Heart right ventricle (tissue), 16 donors: ENCODE data around the gene PDZD8. TPM values are rescaled to one million over a fixed set of nuclear protein-coding genes. Genes with fewer than 3 reads are reported as not detected.

Experiments used
- ATAC-seq, 8 donors: fragments of 200-7000 bp; cut with Tn5 transposase; one replicate each; pipeline ENCODE4 v1.9.1; 2020; ENCODE audit warnings: mild to moderate bottlenecking in 8 of 8, moderate library complexity in 8 of 8, moderate number of reproducible peaks in 1 of 8
- DNase-seq, 2 donors: peaks; one replicate each; pipeline ENCODE4 v3.0.0-alpha.2; 2020
- H3K27ac ChIP-seq, 10 donors: fragments of 200-600 bp; sonication (generic) in 2 of 10; one replicate each; pipeline versions ENCODE4 v1.5.0 to v1.8.0; 2020 to 2022; ENCODE audit warnings: mild to moderate bottlenecking in 3 of 10
- H3K27me3 ChIP-seq, 7 donors: fragments of 200-600 bp; one replicate each; pipeline ENCODE4 v1.8.0; 2021 to 2022; ENCODE audit warnings: mild to moderate bottlenecking in 2 of 7
- H3K36me3 ChIP-seq, 9 donors: fragments of 200-600 bp; sonication (generic) in 1 of 9; one replicate each; pipeline versions ENCODE4 v1.5.0 to v1.8.0; 2020 to 2022; ENCODE audit warnings: mild to moderate bottlenecking in 2 of 9
- H3K4me1 ChIP-seq, 9 donors: fragments of 200-600 bp; sonication (generic) in 1 of 9; one replicate each; pipeline versions ENCODE4 v1.5.0 to v1.8.0; 2020 to 2022; ENCODE audit warnings: mild to moderate bottlenecking in 4 of 9
- H3K4me3 ChIP-seq, 10 donors: fragments of 200-600 bp; sonication (generic) in 2 of 10; one replicate each; pipeline versions ENCODE4 v1.5.0 to v1.8.0; 2020 to 2022; ENCODE audit warnings: mild to moderate bottlenecking in 7 of 10, moderate library complexity in 2 of 10
- H3K9me3 ChIP-seq, 11 donors: fragments of 200-600 bp in 10 of 11; sonication (generic) in 2 of 11; one replicate each; pipeline versions ENCODE4 v1.5.0 to v1.8.0; 2013 to 2022; ENCODE audit warnings: mild to moderate bottlenecking in 2 of 11, control low read depth in 1 of 11, moderate library complexity in 1 of 11
- WGBS, 2 donors: extraction: QIAGEN DNeasy Blood & Tissue Kit; methylation state at CpG; one replicate each; pipeline ENCODE4 v1.1.7; 2013; ENCODE audit warnings: inconsistent platforms in 1 of 2; 5-methylcytosine and 5-hydroxymethylcytosine counted together
- intact Hi-C, 10 donors: fragments of 100-400 bp; cut with DNase I; formaldehyde crosslinking; loops; one replicate each; pipeline versions ENCODE4 v1.11.1 to v1.14.2; 2022
- polyA plus RNA-seq, 2 donors: library from polyadenylated mRNA; stranded (reverse); fragments of 200-250 nt; gene quantifications; one replicate each; pipeline ENCODE4 v1.2.3, GENCODE V29; 2013
- total RNA-seq, 10 donors: library from RNA; stranded (reverse); fragmentation: NEBNext Ultra II Directional in 3 of 10; extraction: Animal tissue kit (Norgen Biotek cat#: 25700) in 3 of 10; gene quantifications; one replicate each; pipeline versions ENCODE4 v1.2.1 to v1.2.4, GENCODE V29; 2021 to 2023
- TF ChIP-seq, protein P1 (sequence below), 9 donors: fragments of 200-600 bp; sonication (generic) in 2 of 9; IDR thresholded peaks; one replicate each; pipeline versions ENCODE4 v1.5.0 to v1.8.0; 2021 to 2022; ENCODE audit warnings: antibody characterized with exemption in 9 of 9, mild to moderate bottlenecking in 5 of 9, moderate library complexity in 1 of 9
- donor health status: Arrhythmogenic right ventricular cardiomyopathy.
- donor health status: ischemic (EF 13 %, LVEDD 7.1; RV severe dilation, severe dysfunction).
- donor health status: healthy with polysubstance abuse.
- donor health status: DM: no; HTN: yes; CAD: no.
- donor health status: DM: no; HTN: no; CAD: no.
- donor health status: ischemic (EF 25% LVEDD 6.9; RV normal size, moderate dysfunction).
- donor health status: ischemic (EF 25% LVEDD 5.7; RV mildly dilated, moderate dysfunction).
- donor health status: healthy.
- donor health status: DM: yes; HTN: yes; CAD: no.
- donor health status: Ischemic cardiomyopathy.
- donor health status: ischemic (EF 35%, LVEDD 5.7; RV mildly dilated, moderate dysfunction).
- donor health status: nonischemic (EF 11% LVEDD 7.7; RV severe dilation, severe dysfunction).
- donor health status: DM: yes; HTN: yes; CAD: no.
- donor health status: PGD.
- donor health status: ischemic (EF 29% LVEDD 5.4; RV normal size, mild dysfunction).
- donor health status: nonischemic (EF 23%, LVEDD 6.1; RV moderate dilation, normal function).

Gene PDZD8
- total and polyA plus RNA-seq, 12 donors = 2.0 to 31.3 (median 22.7) TPM

DNA sequence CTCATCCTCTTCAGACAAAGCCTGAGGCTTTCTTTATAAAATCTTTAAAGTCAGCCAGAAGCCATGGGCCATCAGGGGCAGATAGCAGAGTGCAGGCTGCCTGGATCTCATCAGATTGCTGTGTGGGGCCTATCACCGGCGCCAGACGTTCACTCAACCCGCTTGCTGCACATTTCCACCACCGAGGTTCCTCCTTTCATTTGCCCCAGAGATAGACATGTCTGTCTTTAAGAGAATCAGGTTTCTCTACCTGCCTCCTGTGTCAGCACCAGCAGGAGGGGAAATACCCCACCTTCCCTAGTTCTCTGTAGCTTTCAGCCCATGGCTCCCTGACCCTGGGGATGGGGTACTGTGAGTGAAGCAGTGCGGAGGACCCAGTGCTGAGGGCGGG lies 112.3 kb downstream of the PDZD8 start:
- intact Hi-C loops = loop anchor here in 1 of 10 donors (5.0 kb wide), 1 partner anchor 1521 kb away; no protein-coding TSS in a partner anchor
- Histone ChIP-seq H3K27ac (no peak overlapping the region), H3K36me3 (no peaks in the 10 kb centered on the region), H3K4me3 (no peak overlapping the region), H3K9me3 (no peaks in the 10 kb centered on the region), H3K4me1 (no peaks in the 10 kb centered on the region), H3K27me3 (peaks cover 0 to 64% (median 46%) of the 10 kb centered on the region in 7 donors)
- 65 to 76% methylated on average over 7 of the region's 7 CpGs for WGBS, 2 donors
- no peak for DNase-seq
- TF ChIP-seq, protein P1, sequence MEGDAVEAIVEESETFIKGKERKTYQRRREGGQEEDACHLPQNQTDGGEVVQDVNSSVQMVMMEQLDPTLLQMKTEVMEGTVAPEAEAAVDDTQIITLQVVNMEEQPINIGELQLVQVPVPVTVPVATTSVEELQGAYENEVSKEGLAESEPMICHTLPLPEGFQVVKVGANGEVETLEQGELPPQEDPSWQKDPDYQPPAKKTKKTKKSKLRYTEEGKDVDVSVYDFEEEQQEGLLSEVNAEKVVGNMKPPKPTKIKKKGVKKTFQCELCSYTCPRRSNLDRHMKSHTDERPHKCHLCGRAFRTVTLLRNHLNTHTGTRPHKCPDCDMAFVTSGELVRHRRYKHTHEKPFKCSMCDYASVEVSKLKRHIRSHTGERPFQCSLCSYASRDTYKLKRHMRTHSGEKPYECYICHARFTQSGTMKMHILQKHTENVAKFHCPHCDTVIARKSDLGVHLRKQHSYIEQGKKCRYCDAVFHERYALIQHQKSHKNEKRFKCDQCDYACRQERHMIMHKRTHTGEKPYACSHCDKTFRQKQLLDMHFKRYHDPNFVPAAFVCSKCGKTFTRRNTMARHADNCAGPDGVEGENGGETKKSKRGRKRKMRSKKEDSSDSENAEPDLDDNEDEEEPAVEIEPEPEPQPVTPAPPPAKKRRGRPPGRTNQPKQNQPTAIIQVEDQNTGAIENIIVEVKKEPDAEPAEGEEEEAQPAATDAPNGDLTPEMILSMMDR (IDR thresholded peaks at IDR 0.05) = no peak
- ATAC-seq = no peak

DNA sequence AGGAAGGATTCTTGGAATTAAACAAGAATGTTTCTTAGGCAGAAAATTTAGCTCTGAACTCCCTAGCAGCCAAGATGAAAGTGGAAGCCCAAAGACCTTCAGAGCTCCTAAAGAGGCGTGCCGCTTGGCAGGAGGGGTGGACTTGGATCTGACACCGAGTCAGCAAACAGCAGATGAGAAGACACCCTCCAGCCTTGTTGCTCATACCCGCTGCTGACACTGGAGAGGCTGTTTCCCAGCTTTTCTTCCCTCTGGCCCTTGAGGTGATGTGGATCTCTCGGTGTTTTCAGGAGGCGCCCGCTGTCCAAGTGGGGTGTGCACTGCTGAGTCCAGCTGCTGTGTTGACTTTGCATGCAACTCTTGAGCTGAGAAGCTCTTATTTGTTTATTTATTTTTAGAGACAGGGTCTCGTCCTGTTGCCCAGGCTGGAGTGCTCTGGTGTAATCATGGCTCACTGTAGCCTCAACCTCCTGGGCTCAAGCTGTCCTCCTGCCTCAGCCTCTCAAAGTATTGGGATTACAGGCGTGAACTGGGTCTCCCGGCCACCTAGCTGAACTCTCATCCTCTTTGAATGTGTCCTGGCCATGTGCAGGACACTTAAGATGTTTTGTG lies 112.8 kb downstream of the PDZD8 start:
- intact Hi-C loops = loop anchor here in 1 of 10 donors (5.0 kb wide), 1 partner anchor 1520 kb away; no protein-coding TSS in a partner anchor
- ATAC-seq (no peak), DNase-seq (no peak)
- no peak overlapping the region for H3K4me3 ChIP-seq
- H3K9me3 ChIP-seq = no peaks in the 10 kb centered on the region
- no peak overlapping the region for H3K27ac ChIP-seq
- no peaks in the 10 kb centered on the region for H3K36me3 ChIP-seq
- 84 to 86% methylated on average over 10 of the region's 10 CpGs for WGBS, 2 donors
- TF ChIP-seq, protein P1 (IDR thresholded peaks at IDR 0.05) = no peak
- peaks cover 0 to 68% (median 50%) of the 10 kb centered on the region in 7 donors for H3K27me3 ChIP-seq
- H3K4me1 ChIP-seq = no peaks in the 10 kb centered on the region

DNA sequence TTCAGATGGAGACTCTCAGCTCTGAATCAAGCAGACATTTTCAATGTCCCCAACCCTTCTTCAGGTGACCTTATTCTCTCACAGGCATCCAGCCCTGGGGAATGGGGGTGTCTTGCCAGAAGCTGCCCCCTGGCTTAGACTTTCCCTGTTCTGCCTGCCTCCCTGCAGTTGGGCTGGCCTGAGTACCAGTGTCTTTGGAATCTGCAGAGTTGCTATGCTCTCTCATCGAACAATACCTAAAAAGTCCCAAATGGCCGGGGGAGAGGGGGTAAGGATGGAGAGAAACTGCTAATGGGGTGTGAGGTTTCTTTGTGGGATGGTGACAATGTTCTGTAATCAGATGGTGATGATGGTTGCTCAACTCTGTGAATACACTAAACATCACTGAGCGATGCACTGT lies 113.7 kb downstream of the PDZD8 start:
- Histone ChIP-seq H3K27me3 (peaks cover 0 to 74% (median 51%) of the 10 kb centered on the region in 7 donors), H3K4me3 (no peak overlapping the region), H3K27ac (no peak overlapping the region), H3K9me3 (no peaks in the 10 kb centered on the region), H3K36me3 (no peaks in the 10 kb centered on the region), H3K4me1 (no peaks in the 10 kb centered on the region)
- DNase-seq (no peak), ATAC-seq (no peak)
- TF ChIP-seq, protein P1 (IDR thresholded peaks at IDR 0.05) = no peak
- intact Hi-C loops = loop anchor here in 1 of 10 donors (5.0 kb wide), 1 partner anchor 1519 kb away; no protein-coding TSS in a partner anchor
- 77 to 80% methylated on average over 3 of the region's 3 CpGs for WGBS, 2 donors

DNA sequence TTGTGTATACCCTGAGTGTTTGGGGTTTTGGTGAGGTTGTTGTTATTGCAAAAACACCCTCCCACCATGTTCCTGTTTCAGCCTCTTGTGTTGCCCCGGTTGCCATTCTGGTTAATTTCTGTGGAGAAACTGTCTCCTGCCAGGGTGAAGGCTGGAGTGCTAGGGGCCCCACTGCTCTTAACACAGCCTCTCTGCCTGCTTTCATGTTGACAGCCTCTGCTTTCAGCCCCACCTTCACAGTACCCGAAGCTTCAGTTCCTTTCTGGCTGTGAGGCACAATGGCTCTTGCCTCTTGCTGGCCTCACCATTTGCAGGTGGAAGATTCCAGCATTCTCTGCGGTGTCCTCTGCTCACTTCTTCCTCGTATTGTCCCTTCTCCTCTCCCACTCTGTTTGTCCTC lies 115.2 kb downstream of the PDZD8 start:
- intact Hi-C loops = loop anchor here in 1 of 10 donors (5.0 kb wide), 1 partner anchor 1518 kb away; no protein-coding TSS in a partner anchor
- TF ChIP-seq, protein P1 (IDR thresholded peaks at IDR 0.05) = no peak
- no peaks in the 10 kb centered on the region for H3K9me3 ChIP-seq
- peaks cover 0 to 82% (median 53%) of the 10 kb centered on the region in 7 donors for H3K27me3 ChIP-seq
- no peaks in the 10 kb centered on the region for H3K4me1 ChIP-seq
- no peak overlapping the region for H3K4me3 ChIP-seq
- no peak overlapping the region for H3K27ac ChIP-seq
- 23 to 28% methylated on average over 4 of the region's 4 CpGs for WGBS, 2 donors
- DNase-seq = no peak
- H3K36me3 ChIP-seq = no peaks in the 10 kb centered on the region
- no peak for ATAC-seq
